Brain pericyte (primary cell): ENCODE measurements around the gene STOML2.
A peak's percentile ranks its signal among the peaks of the same experiment; 100 is the strongest.

Experiments used
- DNase-seq: peaks from one replicate; pipeline ENCODE4 v3.0.0-alpha.2; 2012; ENCODE audit warnings: low read depth, low spot score

STOML2 gene

GRCh38 chr9:35072461-35073278, 30.3 kb downstream of the STOML2 start, which contains the start of gene VCP:
VCP (minus strand) TSS chr9:35072625; CDS start chr9:35072353, 272 bp downstream.
- DNase-seq = peak; percentile 99

GRCh38 chr9:35071814-35072460, 31.0 kb downstream of the STOML2 start:
- peak; percentile 39 for DNase-seq

GRCh38 chr9:35070823-35071813, 31.8 kb downstream of the STOML2 start:
- no peak for DNase-seq

GRCh38 chr9:35069020-35069419, 33.9 kb downstream of the STOML2 start:
- no peak for DNase-seq

- no peak for DNase-seq
These were observed 35.9 kb downstream of the STOML2 start for GRCh38 chr9:35067056-35067455.

- DNase-seq = no peak
These were observed 42.3 kb downstream of the STOML2 start for GRCh38 chr9:35060548-35061207.

- DNase-seq = no peak
These were observed 43.5 kb downstream of the STOML2 start for GRCh38 chr9:35059438-35059837.

GRCh38 chr9:35057271-35057620, 45.7 kb downstream of the STOML2 start:
- DNase-seq = no peak

- DNase-seq = no peak
These were observed 46.2 kb downstream of the STOML2 start for GRCh38 chr9:35056571-35057270.

GRCh38 chr9:35054871-35055644, 47.9 kb downstream of the STOML2 start:
- no peak for DNase-seq

- DNase-seq = no peak
These were observed 48.6 kb downstream of the STOML2 start for GRCh38 chr9:35054185-35054835.

GRCh38 chr9:35051069-35051967, 51.6 kb downstream of the STOML2 start:
- no peak for DNase-seq
